Mesodermal cell (in vitro differentiated cells): ENCODE measurements around the gene DENND2A.

Experiments used
- H3K27ac ChIP-seq: 2 replicates; pipeline ENCODE4 v1.7.0; 2013; ENCODE audit warnings: mild to moderate bottlenecking, low read depth, low read length, moderate library complexity; ENCODE audit not compliant: severe bottlenecking
- H3K36me3 ChIP-seq: 2 replicates; pipeline ENCODE4 v1.7.1; 2013; ENCODE audit warnings: mild to moderate bottlenecking, low read length, moderate library complexity; ENCODE audit not compliant: control insufficient read depth, insufficient read depth
- H3K4me1 ChIP-seq: one replicate; pipeline ENCODE4 v1.7.1; 2013; ENCODE audit warnings: mild to moderate bottlenecking, low read length; ENCODE audit not compliant: insufficient read depth, control insufficient read depth, poor library complexity, severe bottlenecking
- H3K4me3 ChIP-seq: 2 replicates; pipeline ENCODE4 v1.7.0; 2013; ENCODE audit warnings: low read length, control low read depth, mild to moderate bottlenecking; ENCODE audit not compliant: insufficient read depth, poor library complexity, severe bottlenecking; ENCODE audit errors: extremely low read depth
- H3K9me3 ChIP-seq: 2 replicates; pipeline ENCODE4 v1.7.1; 2013; ENCODE audit warnings: mild to moderate bottlenecking, low read length, moderate library complexity; ENCODE audit not compliant: control insufficient read depth
- WGBS, 2 experiments: methylation state at CpG; one replicate each; pipeline ENCODE4 v1.1.5; 2013; ENCODE audit warnings: missing lambda C conversion rate in 2 of 2; ENCODE audit not compliant: insufficient coverage in 2 of 2; 5-methylcytosine and 5-hydroxymethylcytosine counted together

DENND2A gene

GRCh38 chr7:140479062-140479738 lies 161.4 kb downstream of the DENND2A start, which contains the start of gene MKRN1:
MKRN1 (minus strand) TSS chr7:140479505; CDS start chr7:140479344, 161 bp downstream.
- Histone ChIP-seq H3K4me3 (peak within 1 kb of the TSS; percentile 95), H3K36me3 (no peaks in the 10 kb centered on the region), H3K27ac (peak within 1 kb of the TSS; percentile 90), H3K4me1 (peaks cover 3% of the 10 kb centered on the region), H3K9me3 (no peaks in the 10 kb centered on the region)
- WGBS, 2 experiments = 0% methylated on average over 30 to 45 of the region's 71 CpGs

- H3K4me1 ChIP-seq = peaks cover 3% of the 10 kb centered on the region
Observed at GRCh38 chr7:140478246-140479061, 162.2 kb downstream of the DENND2A start.

GRCh38 chr7:140476698-140477261 lies 163.8 kb downstream of the DENND2A start:
- 88 to 92% methylated on average over 8 to 10 of the region's 11 CpGs for WGBS, 2 experiments
- Histone ChIP-seq H3K27ac (no peak overlapping the region), H3K9me3 (no peaks in the 10 kb centered on the region), H3K4me1 (peaks cover 3% of the 10 kb centered on the region), H3K4me3 (peak overlapping the region; percentile 95), H3K36me3 (peaks cover 8% of the 10 kb centered on the region)

More at GRCh38 chr7:140478246-140479061, 162.2 kb downstream of the DENND2A start:
- WGBS, 2 experiments = 0% methylated on average over 52 to 54 of the region's 69 CpGs
- peak overlapping the region; percentile 95 for H3K4me3 ChIP-seq
- H3K9me3 ChIP-seq = no peaks in the 10 kb centered on the region
- no peaks in the 10 kb centered on the region for H3K36me3 ChIP-seq
- peak overlapping the region; percentile 90 for H3K27ac ChIP-seq

GRCh38 chr7:140475747-140476333 lies 164.8 kb downstream of the DENND2A start:
- peaks cover 3% of the 10 kb centered on the region for H3K4me1 ChIP-seq
- WGBS, 2 experiments = no CpG with 5 or more reads among the region's 2 CpGs
- no peak overlapping the region for H3K27ac ChIP-seq
- H3K36me3 ChIP-seq = peaks cover 17% of the 10 kb centered on the region
- no peaks in the 10 kb centered on the region for H3K9me3 ChIP-seq
- no peak overlapping the region for H3K4me3 ChIP-seq
